Measurements from ENCODE around the gene LKAAEAR1.

Gene LKAAEAR1

GRCh38 chr20:64110411-64111068 lies 26.3 kb upstream of the LKAAEAR1 start:
- no peak for DNase-seq

- no peak for DNase-seq
Measured at GRCh38 chr20:64109831-64110391, 25.7 kb upstream of the LKAAEAR1 start.

- no peak for DNase-seq
Measured at GRCh38 chr20:64108731-64109681, 24.8 kb upstream of the LKAAEAR1 start.

DNA sequence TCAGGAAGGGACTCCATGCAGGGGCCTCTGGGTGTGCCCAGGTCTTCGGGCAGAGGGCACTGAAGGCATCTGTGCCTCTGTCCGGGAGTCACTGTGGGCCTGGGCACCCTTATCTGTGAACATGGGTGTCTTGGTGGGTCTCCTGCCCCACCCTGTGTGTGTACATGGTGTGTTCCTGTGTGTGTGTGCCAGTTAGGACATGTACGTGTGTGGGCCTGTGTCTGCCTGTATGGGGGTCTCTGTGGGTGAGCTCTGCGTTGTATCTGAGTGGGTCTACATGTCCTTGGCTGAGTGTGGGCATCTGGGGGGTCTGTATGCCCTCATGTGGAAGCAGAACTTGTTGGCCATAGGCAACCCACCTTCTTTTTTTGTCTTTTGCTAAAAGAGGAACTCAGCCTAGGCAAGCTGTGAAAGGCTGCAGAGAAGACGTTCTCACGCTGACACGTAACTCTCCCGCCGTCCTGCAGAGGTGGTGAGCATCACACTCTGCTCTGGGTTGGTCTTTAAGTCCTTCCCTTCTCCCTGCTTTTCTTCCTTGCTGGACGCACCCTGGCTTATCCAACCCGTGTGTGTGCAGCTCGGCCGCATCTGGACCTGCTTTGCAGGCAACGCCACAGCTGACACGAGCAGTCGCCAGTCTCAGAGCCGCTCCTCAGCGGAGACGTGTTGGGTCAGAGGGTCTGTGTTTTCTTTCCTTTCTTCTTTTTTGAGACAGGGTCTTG lies 23.7 kb upstream of the LKAAEAR1 start:
- no peak for DNase-seq

DNA sequence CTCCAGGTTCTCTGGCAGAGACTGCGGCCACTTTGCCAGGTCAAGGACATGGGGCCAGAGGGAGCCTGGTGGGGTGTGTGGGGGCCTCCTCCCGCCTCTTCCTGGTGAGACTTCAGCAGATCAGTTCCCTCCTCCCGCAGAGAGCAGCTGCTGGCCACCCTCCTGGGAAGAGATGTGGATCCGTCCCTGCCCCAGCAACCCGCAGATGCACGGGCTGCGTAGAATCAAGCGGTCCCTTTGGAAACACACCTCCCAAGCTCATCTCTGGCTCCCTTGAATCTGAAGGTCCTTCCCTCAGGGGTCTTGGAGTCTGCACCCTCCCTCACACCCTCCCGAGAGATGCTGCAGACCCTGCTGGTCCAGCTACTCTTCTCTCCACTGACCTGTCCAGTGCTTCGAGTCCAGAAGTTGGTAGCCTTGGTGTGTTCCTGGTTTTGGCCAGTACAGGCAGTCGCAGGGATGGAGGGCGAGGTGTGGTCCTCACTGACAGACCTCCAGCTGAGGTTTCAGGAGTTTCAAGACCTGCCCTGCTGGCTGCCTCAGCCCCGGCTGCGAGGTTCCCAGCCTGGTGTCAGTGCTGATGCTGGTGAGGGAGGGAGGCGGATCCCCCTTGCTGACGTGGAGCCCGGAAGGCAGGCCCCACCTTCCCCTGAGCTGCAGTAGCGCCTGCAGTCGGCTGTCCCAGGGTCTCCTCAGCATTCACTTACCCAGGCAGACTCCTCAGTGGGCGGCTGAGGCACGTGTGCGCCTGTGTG lies 23.0 kb upstream of the LKAAEAR1 start, which contains the start of gene NPBWR2:
Gene NPBWR2, minus strand, starts transcription at position 585 of the 755 bp plus-strand sequence. CDS start 734 bp downstream, outside the sequence.
- no peak for DNase-seq

DNA sequence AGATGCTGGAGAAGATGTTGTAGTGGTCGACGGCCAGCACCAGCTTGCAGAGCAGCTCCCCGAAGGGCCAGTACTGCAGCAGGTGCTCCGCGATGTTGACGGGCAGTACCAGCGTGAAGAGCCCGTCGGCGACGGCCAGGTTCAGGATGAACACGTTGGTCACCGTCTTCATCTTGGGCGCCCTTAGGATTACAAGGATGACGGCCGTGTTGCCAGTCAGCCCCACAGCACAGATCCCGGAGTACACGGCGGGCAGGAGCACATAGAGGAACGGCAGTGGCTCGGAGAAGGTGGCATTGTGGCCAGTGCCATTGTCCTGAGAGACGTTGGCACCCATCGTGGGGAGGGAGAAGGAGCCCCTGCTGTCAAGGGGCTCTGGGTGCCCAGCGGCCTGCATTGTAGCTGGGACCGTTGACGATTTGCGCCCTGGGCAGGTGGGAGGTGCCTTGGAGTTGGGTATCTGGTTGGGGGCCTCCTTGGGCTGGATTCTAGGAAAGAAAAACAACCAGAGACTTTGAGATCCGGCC lies 22.3 kb upstream of the LKAAEAR1 start:
- DNase-seq: no peak

DNA sequence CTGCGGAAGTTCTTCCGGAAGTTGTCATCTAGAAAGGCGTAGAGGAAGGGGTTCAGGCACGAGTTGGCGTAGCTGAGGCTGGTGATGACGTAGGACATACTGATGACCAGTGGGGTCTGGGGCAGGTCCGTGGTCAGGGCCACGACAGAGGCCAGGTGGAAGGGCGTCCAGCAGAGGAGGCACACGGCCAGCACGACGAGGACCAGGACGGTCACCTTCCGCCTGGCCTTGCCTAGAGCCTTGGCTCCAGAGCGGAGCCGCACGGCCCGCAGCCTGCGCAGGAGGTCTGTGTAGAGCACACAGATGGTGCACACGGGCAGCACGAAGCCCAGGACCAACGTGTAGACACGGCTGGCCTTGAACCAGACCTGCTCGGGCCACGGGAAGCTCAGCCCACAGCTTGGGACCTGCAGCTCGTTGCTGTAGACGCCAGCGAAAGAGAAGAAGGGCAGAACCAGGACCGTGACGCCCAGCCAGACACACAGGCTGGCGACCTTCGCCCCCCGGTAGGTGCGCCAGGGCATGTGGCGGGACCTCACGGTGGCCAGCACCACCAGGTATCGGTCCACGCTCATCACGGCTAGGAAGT lies 21.7 kb upstream of the LKAAEAR1 start:
- DNase-seq: no peak

DNA sequence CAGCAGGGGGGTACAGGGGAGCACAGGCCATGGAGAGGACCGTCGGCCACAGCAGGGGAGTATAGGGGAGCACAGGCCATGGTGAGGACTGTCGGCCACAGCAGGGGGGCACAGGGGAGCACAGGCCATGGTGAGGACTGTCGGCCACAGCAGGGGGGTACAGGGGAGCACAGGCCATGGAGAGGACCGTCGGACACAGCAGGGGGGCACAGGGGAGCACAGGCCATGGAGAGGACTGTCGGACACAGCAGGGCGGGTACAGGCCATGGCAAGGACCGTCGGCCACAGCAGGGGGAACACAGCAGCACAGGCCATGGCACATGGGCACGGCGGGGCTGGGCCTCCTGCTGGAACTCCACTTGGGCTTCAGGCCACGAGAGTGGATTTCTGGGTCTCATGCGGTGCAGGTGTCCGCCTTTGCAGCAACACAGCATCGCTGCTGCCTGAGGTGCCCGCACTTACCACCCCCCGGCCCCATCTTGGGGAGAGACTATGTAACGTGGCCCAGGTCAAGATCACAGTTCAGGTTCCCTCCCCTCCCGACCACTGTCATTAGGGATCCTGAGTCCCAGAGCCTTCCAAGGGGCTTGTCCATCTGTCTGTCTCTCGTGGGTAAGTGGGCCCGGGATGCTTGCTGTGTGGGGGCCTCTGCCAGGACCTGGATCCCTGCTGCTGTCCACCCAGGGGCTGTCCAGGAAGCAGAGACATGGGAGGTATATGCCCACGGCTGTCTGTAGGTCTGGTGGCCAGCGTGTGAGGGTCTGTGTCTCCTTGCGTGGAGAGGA lies 20.7 kb upstream of the LKAAEAR1 start:
- no peak for DNase-seq

- DNase-seq: peak; percentile 11
Measured at GRCh38 chr20:64103871-64104666, 19.9 kb upstream of the LKAAEAR1 start.

DNA sequence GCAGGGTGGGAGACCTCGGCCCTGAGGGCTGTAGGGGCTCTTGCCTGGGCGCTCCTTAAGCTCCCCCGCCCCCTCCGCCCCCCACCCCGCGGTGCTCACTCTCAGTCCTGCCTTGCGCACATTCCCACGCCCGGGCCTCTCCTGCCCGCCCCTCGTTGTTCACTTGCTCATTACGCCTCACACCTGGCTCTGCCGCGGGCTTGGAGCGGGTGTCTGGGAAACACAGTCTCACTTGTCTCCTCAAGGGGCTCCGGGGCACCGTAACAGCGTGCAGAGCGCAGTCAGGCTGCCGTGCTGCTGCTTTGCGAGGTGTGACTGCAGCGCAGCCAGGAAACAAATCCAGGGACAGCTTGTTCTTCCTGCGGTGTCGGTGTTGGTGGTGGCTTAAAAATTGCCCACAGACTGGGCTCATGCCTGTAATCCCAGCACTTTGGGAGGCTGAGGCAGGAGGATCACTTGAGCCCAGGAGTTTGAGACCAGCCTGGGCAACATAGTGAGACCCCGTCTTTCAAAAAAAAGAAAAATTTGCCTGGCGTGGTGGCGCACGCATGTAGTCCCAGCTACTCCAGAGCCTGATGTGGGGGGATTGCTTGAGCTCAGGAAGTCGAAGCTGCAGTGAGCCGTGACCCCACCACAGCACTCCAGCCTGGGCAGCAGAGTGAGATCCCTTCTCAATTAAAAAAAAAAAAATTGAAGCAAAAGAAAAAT lies 18.6 kb upstream of the LKAAEAR1 start:
- DNase-seq: no peak

DNA sequence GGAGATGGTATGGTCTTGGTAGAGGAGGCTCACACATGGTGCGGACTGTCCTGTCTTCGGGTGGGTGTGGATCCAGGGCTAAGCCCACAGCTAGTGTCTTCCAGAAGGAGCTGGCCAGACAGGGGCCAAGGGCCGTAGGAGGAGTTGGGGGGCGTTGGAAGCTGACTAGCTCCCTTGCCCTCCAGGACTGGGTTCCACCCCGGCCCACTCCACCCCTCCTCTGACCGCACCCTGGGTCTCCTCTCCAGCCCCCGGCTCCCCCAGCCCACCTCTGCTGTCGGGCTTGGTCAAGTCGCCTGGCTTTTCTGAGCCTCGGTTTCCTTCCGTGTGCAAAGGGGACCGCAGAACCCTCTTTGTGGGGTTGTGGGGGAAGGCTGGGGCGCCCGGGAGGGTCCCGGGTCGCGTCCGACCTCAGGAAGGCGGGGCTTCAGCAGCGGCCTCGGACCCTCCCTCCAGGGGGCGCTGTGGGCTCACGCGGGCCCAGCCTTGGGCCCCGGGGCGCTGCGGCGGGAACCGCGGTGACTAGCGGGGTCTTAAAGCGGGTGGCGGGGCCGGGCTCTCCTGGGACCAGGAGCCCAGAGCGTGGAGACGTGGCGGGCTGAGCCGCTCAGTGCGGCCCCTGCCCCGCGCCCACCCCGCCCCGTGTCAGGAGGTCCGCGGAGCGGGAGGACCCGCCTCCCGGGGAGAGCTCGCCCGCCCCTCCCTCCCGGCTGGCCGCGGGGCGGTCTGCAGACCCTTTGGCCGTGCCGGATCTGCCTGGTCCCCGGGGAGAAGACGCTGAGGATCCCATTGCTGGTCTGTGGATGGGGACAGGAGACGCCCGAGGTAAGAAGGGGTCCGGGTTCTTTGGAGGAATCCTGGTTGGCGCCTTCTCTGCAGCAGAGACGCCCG lies 17.8 kb upstream of the LKAAEAR1 start:
- DNase-seq: no peak

DNA sequence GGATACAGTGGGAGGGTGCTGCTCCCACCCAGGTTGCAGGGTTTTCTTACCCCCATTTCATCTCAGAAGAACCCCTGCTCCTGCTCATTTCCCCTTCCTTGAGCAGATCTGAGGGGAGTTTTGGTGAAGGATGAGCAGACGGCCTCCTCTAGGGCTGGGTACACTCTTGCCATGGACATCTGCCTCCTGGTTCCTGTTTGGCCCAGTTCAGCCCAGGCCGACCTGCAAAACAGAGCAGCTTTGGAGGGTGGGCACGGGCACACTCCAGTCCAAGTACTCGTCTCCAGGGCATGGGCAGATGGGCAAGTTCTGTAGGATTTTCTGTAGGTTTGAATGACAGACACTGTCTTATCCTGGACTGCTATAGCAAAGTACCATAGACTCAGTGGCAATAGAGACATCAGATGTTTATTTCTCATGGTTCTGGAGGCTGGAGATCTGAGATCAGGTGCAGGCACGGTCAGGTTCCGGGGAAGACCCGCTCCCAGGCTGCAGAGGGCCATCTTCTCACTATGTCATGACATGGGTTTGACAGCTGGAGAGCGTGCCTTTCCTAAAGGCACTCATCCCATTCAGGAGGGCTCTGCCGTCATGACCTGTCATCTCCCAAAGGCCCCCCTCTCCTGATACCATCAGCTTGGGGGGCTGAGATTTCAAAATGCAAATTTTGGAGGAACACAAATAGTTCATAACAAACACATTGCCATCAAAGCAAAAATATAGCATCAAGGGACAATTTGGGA lies 16.9 kb upstream of the LKAAEAR1 start:
- no peak for DNase-seq

- no peak for DNase-seq
Measured at GRCh38 chr20:64100566-64100888, 16.3 kb upstream of the LKAAEAR1 start.

DNA sequence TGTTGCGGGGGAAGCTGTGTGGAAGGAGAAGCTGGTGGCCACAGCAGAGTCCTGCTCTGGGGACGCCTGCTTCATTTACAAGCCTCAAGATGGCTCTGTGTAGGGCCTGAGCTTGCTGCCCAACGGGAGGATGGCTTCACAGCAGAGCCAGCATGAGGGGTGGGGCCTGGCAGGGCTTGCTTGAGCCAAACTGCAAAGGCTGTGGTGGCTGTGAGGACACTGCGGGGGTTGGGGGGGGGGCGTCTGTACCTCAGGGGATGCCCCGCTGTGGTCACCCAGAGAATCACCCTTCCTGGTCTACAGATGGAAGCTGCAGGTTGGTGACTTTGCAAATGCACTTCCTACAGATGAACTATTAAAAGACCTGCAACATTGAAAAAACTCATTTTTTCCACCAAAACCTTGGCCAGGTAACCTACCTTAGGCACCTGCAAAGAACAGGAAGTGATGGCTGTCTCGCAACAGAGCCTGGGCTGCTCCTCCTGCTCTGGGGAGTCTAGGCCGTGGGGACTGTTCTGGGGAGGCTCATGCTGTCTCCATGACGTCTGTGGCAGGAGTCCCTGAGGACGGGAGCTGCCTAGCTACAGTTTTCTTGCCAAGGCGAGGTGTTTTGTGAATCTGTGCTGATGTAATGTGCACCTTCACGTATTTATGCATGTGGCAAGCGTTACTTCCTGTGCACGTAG lies 15.8 kb upstream of the LKAAEAR1 start:
- DNase-seq: no peak

DNA sequence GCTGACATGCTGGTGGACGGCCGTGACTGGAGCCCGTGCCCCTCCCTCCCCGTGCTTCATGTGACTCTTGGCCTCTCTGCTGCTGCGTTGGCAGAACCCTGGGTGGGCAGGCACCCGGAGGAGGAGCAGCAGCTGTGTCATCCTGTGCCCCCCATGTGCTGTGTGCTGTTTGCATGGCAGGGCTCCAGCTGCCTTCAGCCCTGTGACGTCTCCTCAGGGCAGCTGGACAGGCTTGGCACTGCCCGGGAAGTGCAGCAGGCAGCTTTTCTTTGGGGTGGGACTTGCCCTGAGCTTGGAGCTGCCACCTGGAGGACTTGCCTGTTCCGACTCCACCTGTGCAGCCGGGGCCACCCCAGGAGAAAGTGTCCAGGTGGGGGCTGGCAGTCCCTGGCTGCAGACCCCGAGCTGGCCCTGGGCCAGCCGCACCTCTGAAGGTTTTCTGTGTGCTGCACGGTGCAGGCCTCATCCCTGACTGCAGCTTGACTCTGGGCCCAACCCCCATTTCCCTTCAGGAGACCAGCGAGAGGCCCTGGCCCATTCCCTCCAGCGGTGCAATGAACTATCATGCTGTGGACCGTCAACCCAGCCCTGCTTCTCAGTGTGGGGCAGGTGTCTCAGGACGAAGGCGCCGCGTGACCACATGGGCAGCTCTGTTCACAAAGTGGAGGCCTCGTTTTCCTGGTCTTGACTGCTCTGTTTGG lies 15.0 kb upstream of the LKAAEAR1 start:
- DNase-seq: peak; percentile 76

DNA sequence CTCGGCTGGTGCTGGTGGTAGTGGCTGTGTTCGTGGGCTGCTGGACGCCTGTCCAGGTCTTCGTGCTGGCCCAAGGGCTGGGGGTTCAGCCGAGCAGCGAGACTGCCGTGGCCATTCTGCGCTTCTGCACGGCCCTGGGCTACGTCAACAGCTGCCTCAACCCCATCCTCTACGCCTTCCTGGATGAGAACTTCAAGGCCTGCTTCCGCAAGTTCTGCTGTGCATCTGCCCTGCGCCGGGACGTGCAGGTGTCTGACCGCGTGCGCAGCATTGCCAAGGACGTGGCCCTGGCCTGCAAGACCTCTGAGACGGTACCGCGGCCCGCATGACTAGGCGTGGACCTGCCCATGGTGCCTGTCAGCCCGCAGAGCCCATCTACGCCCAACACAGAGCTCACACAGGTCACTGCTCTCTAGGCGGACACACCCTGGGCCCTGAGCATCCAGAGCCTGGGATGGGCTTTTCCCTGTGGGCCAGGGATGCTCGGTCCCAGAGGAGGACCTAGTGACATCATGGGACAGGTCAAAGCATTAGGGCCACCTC lies 14.3 kb upstream of the LKAAEAR1 start:
- DNase-seq: no peak

Data from femur (tissue), 1 donor.